Measurements from ENCODE around the gene GRHPR.

Gene GRHPR

GRCh38 chr9:37378613-37379004 lies 43.9 kb upstream of the GRHPR start:
- H3K4me3 ChIP-seq (ENCODE audit: low read depth, low read length): no peak overlapping the region
- no peak for DNase-seq (ENCODE audit: low read depth)
- no peak for TF ChIP-seq MAX (IDR thresholded peaks at IDR 0.05; ENCODE audit: low read depth, low read length)
- TF ChIP-seq MYC (IDR thresholded peaks at IDR 0.05; ENCODE audit: low read depth, low read length): no peak
- no peak for TF ChIP-seq CTCF (IDR thresholded peaks at IDR 0.05; ENCODE audit: low read depth, low read length)
- TF ChIP-seq POLR2A (IDR thresholded peaks at IDR 0.05; ENCODE audit: extremely low read depth, insufficient read length): no peak

GRCh38 chr9:37379835-37380234 lies 42.7 kb upstream of the GRHPR start:
- TF ChIP-seq MYC (IDR thresholded peaks at IDR 0.05; ENCODE audit: low read depth, low read length): no peak
- TF ChIP-seq MAX (IDR thresholded peaks at IDR 0.05; ENCODE audit: low read depth, low read length): no peak
- TF ChIP-seq CTCF (IDR thresholded peaks at IDR 0.05; ENCODE audit: low read depth, low read length): no peak
- TF ChIP-seq POLR2A (IDR thresholded peaks at IDR 0.05; ENCODE audit: extremely low read depth, insufficient read length): no peak

DNA sequence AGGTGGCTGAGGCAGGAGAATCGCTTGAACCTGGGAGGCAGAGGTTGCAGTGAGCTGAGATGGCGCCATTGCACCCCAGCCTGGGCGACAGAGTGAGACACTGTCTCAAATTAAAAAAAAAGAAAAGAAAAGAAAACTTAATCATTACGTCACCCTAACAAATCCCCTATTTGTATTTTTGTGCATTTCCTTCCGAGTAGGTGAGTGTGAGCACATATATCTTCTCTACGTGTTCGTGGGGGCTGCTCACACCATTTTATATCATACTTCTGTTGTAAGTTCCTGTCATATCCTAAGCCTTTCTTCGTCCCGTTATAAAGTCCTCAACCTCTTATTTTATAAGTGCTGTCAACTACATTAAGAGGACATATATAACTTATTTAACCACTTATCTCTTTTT lies 41.9 kb upstream of the GRHPR start:
- no peak for TF ChIP-seq MAX (IDR thresholded peaks at IDR 0.05; ENCODE audit: low read depth, low read length)
- no peak for TF ChIP-seq POLR2A (IDR thresholded peaks at IDR 0.05; ENCODE audit: extremely low read depth, insufficient read length)
- no peak for TF ChIP-seq MYC (IDR thresholded peaks at IDR 0.05; ENCODE audit: low read depth, low read length)
- TF ChIP-seq CTCF (IDR thresholded peaks at IDR 0.05; ENCODE audit: low read depth, low read length): no peak
- H3K4me3 ChIP-seq (ENCODE audit: low read depth, low read length): no peak overlapping the region
- no peak for DNase-seq (ENCODE audit: low read depth)

More at GRCh38 chr9:37379835-37380234, 42.7 kb upstream of the GRHPR start:
- no peak for DNase-seq (ENCODE audit: low read depth)
- no peak overlapping the region for H3K4me3 ChIP-seq (ENCODE audit: low read depth, low read length)

DNA sequence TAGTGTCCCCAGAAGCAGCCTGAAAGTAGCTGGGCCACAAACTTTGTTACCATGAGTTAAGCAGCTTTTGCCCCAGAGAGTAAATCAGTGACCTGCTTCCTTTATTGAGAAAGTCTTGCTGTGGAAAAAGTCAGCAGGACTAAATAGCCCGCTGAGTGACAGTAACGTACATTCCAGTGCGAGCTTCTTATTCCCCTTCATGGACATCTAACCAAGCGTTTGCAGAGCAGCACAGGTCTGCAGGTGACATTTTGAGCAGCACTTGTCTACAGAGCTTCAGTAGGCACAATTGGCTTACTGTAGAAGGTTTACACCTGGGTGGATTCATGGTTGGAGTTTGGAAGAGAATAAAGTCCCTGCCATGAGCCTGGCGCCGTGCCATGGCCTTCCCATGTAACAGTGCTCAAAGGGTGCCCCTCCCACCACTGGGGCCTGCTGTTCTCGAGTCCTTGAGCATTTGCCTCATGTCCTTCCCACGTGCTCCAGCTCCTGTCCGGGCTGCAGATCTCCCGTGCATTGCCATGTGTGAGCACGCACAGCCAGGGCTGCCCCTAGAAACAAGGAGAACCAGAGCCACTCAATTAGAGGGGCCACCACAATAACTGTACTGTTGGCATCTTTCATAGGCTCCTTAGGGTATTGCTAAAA lies 41.3 kb upstream of the GRHPR start:
- no peak for DNase-seq (ENCODE audit: low read depth)
- TF ChIP-seq MAX (IDR thresholded peaks at IDR 0.05; ENCODE audit: low read depth, low read length) (no peak), POLR2A (IDR thresholded peaks at IDR 0.05; ENCODE audit: extremely low read depth, insufficient read length) (no peak), MYC (IDR thresholded peaks at IDR 0.05; ENCODE audit: low read depth, low read length) (no peak)
- H3K4me3 ChIP-seq (ENCODE audit: low read depth, low read length): no peak overlapping the region

DNA sequence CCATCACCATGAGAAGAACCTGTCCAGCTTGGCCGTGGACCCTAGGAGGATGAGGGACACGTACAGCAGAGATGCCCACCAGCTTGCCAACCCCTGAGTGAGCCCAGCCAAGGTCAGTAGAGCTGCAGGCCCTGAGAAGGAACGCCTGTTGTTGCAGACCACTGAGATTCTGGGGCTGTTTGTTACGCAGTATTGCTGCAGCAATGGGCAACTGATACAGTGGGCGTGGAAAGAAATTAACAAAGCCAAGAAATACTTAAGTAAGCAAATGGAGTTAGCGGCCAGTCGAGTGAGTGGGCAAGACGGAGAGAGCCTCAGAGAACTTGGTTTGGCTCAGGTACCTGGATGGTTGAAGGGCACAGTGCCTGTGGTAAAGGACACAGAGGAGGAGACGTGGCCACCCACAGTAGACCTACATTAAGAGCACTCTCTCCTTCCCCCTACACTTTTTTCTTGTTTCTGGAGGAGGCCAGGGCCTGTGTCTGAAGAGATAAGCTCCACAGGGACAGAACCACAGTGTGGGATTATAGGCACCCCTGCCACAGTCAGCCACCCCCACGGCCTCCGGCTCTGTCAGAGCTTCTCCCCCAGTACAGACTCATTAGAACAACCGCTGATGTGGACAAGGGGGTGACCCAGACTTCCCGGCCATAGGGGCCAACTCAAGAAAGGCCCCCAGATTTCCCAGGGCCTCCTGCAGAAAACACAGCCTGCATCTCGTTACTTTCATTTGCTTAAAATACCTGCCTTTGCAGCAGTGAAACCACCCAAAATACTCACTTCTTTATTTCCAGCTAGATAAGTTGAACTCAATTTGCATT lies 40.1 kb upstream of the GRHPR start:
- no peak overlapping the region for H3K4me3 ChIP-seq (ENCODE audit: low read depth, low read length)
- DNase-seq (ENCODE audit: low read depth): no peak
- no peak for TF ChIP-seq CTCF (IDR thresholded peaks at IDR 0.05; ENCODE audit: low read depth, low read length)
- TF ChIP-seq POLR2A (IDR thresholded peaks at IDR 0.05; ENCODE audit: extremely low read depth, insufficient read length): no peak
- TF ChIP-seq MAX (IDR thresholded peaks at IDR 0.05; ENCODE audit: low read depth, low read length): no peak
- TF ChIP-seq MYC (IDR thresholded peaks at IDR 0.05; ENCODE audit: low read depth, low read length): no peak

DNA sequence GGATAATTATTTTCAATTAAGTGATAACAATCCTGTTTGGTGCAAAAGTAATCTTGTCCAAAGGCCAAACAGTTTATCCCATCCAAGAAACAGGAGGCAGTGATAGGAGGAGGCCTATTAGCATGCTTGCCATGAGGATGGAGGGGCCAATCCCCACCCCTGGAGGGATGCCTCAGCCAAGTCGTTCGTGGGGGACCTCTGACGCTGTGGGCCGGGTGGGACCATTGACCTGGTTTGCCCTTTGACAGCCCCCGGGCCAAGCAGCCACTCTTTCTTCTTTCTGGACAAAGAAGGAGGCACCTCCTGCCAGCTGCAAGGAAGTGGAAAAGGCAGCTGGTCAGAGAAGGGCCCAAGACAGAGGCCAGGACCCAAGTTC lies 39.5 kb upstream of the GRHPR start:
- no peak overlapping the region for H3K4me3 ChIP-seq (ENCODE audit: low read depth, low read length)

More for the DNA sequence above, 39.5 kb upstream of the GRHPR start:
- DNase-seq (ENCODE audit: low read depth): no peak
- TF ChIP-seq CTCF (IDR thresholded peaks at IDR 0.05; ENCODE audit: low read depth, low read length) (no peak), POLR2A (IDR thresholded peaks at IDR 0.05; ENCODE audit: extremely low read depth, insufficient read length) (no peak), MYC (IDR thresholded peaks at IDR 0.05; ENCODE audit: low read depth, low read length) (no peak), MAX (IDR thresholded peaks at IDR 0.05; ENCODE audit: low read depth, low read length) (no peak)
